Astrocyte of the spinal cord (primary cell): ENCODE data around the gene FSHR.

Source experiments
- DNase-seq: peaks from one replicate; pipeline ENCODE4 v3.0.0; 2011; ENCODE audit warnings: low read depth, low spot score
- H3K4me3 ChIP-seq: 2 replicates; pipeline ENCODE4 v1.5.1; 2011; ENCODE audit warnings: low read depth, mild to moderate bottlenecking, low read length, moderate library complexity
- in situ Hi-C: cut with HindIII; loops from 2 replicates; pipeline ENCODE4 v1.10.0; 2017; ENCODE audit warnings: low sequenced_read_pairs
- TF ChIP-seq, protein P1 (sequence below): IDR thresholded peaks from 2 replicates; pipeline ENCODE4 v1.5.1; 2012; ENCODE audit warnings: low read depth, mild to moderate bottlenecking, low read length, inconsistent platforms

Gene FSHR

DNA sequence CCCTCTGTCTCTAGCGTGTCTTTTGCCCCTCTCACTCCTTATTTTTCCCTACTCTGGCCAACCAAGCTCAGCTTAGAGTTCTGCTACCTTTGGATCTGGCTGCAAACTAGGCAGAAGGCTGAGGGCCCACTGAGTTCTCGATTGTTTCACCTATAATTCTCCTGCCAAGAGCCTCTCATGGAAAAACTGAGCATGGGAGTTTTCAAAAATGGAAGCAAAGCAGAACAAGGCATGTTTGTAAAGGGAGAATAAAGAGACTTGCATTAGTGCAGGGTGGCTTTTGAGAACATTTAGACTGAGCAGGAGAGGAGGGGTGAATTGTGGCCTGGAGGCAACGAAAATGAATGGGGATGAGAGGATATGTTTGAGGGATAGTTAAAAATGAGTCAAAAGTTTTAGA, 45.9 kb downstream of the FSHR start:
- DNase-seq = no peak
- H3K4me3 ChIP-seq = no peak overlapping the region
- in situ Hi-C loops = no loop called here
- TF ChIP-seq, protein P1, sequence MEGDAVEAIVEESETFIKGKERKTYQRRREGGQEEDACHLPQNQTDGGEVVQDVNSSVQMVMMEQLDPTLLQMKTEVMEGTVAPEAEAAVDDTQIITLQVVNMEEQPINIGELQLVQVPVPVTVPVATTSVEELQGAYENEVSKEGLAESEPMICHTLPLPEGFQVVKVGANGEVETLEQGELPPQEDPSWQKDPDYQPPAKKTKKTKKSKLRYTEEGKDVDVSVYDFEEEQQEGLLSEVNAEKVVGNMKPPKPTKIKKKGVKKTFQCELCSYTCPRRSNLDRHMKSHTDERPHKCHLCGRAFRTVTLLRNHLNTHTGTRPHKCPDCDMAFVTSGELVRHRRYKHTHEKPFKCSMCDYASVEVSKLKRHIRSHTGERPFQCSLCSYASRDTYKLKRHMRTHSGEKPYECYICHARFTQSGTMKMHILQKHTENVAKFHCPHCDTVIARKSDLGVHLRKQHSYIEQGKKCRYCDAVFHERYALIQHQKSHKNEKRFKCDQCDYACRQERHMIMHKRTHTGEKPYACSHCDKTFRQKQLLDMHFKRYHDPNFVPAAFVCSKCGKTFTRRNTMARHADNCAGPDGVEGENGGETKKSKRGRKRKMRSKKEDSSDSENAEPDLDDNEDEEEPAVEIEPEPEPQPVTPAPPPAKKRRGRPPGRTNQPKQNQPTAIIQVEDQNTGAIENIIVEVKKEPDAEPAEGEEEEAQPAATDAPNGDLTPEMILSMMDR = no peak

DNA sequence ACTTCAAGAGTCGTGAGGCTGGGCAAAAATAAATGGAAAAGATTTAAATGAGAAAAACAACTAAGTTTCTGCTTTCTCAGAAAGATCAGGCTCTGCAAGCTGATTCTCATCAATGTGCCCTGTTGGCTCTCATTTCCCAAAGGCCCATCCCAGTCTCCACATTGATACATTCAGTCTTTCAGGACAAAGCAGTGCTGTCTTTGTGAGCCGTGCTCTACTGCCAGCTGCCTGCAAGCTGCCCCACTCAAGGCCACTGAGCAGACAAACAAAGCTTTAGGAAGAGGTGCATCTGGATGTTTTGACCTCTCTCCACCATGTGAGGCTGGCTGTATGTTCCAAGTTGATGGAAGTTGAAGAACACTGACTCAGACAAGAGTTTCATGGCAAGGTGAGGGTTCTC, 48.8 kb downstream of the FSHR start:
- in situ Hi-C loops = no loop called here
- H3K4me3 ChIP-seq = no peak overlapping the region
- no peak for DNase-seq
- TF ChIP-seq, protein P1 = no peak

DNA sequence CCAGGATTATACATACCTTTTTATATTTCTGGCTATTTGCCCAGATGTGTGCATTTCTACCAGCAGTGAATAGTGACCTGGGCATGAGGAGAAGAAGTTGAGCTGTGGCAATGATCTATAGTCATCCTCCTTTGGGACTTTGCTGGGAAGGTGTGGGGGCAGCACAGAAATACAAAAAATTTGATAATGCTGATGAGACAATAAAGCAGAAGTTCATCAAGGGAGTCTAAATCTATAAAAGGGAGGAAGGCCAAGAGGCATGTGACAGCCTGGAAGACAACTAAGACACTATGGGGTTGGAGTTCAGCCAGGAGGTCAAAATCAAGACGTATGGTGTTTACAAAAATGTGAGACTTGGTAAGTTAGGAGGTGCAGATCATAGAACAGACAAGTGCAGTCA, 52.2 kb downstream of the FSHR start:
- in situ Hi-C loops = no loop called here
- DNase-seq = no peak
- TF ChIP-seq, protein P1 = no peak

DNA sequence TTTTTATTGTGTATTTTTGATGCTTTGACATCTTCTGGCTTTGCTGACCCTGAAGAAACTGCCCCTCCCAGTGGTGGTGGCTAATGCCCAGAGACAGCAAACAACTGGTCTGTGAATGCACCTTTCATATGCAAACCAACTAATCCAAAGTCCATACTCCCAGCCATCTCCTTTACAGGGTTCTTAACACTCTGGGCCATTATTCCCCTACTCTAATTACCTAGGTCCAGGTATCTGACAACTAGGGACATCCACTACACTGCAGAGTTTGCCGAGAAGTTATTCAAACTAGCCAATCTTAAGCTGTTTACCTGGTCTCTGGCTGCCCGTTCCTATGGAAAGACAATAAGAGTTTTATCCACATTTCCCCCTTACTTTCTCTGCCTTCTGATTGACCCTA, 73.6 kb downstream of the FSHR start:
- TF ChIP-seq, protein P1 = no peak
- in situ Hi-C loops = no loop called here
- H3K4me3 ChIP-seq = no peak overlapping the region
- no peak for DNase-seq

More for the DNA sequence above, 52.2 kb downstream of the FSHR start:
- no peak overlapping the region for H3K4me3 ChIP-seq

DNA sequence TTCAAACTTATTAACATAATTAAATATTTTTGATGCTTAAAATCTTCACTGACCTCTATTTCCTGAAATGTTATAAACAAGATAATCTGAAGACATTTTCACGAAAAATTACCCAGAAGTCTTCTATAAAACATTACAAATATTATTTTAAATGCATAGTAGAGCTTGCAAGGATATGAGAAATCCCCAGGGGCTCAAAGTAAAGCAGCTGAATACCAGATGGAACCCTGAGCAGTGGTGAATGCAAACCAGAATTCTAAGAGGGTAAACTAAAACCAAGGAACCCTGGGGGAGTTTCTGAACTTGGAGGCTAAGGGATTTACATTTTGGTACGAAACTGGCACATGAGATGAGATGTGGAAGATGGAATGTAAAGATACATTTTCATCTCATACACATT, 83.6 kb downstream of the FSHR start:
- H3K4me3 ChIP-seq = no peak overlapping the region
- DNase-seq = no peak
- in situ Hi-C loops = no loop called here
- TF ChIP-seq, protein P1 = no peak

DNA sequence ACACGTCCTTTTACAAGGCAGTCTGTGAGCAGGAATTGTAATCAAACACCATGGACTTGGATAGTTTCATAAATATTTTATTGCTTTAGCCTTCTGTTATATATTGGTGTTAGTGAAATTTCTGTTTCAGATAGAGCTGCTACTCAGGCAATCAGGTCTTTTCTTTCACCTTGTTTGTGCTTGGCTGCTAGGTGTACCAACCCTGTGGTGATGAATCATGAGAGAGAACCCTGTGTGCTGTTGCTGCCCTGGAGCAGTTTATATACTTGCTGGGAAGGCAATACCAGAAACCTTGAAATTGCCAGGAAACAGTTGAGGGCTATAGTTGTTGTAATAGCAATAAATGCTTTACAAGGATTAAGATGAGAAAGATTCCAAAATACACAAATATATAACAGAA, 84.5 kb downstream of the FSHR start:
- TF ChIP-seq, protein P1 = no peak

DNA sequence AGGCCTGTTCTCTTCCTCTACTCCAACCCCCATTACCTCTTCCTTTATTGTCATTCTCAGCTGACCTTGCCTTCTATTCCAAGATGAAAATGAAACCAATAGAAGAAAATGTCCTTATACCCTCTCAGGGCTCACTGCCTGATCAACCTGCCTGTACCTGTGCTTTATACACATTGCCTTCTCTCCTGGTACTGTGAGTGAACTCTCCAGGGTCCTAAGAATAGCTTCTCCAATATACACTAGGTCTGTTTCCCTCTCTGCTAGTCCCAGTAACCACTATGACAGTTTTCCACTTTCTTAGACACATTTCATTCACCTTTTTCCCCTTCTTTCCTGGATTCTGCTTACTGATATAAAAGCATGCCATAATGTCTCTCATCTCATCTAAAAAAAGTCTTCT, 85.7 kb downstream of the FSHR start:
- TF ChIP-seq, protein P1 = no peak
- no peak for DNase-seq
- no peak overlapping the region for H3K4me3 ChIP-seq
- in situ Hi-C loops = no loop called here

More for the DNA sequence above, 84.5 kb downstream of the FSHR start:
- no peak for DNase-seq
- in situ Hi-C loops = no loop called here
- H3K4me3 ChIP-seq = no peak overlapping the region
